Neural progenitor cell (in vitro differentiated cells): ENCODE measurements around the gene TRAK1. TPM values are rescaled to one million over a fixed set of nuclear protein-coding genes. Genes with fewer than 3 reads are reported as not detected.

Experiments
- DNase-seq: peaks from one replicate; pipeline ENCODE4 v3.0.0-alpha.2; 2016; ENCODE audit warnings: low spot score
- H2AFZ ChIP-seq: fragments of 200-600 bp; sonication (generic); replicated peaks from 2 replicates; pipeline ENCODE4 v1.6.1; 2016; ENCODE audit warnings: antibody characterized with exemption
- H3F3A ChIP-seq: fragments of 200-600 bp; sonication (generic); 2 replicates; pipeline ENCODE4 v1.6.1; 2016; ENCODE audit warnings: antibody characterized with exemption, low read depth
- H3K27ac ChIP-seq: fragments of 200-600 bp; sonication (generic); 2 replicates; pipeline ENCODE4 v1.5.1; 2016; ENCODE audit warnings: mild to moderate bottlenecking
- H3K27me3 ChIP-seq: fragments of 200-600 bp; sonication (generic); 2 replicates; pipeline ENCODE4 v1.6.1; 2016; ENCODE audit warnings: mild to moderate bottlenecking, moderate library complexity
- H3K36me3 ChIP-seq: fragments of 200-600 bp; sonication (generic); 2 replicates; pipeline ENCODE4 v1.5.1; 2016
- H3K4me1 ChIP-seq: fragments of 200-600 bp; sonication (generic); 2 replicates; pipeline ENCODE4 v1.6.1; 2016; ENCODE audit warnings: mixed run types
- H3K4me2 ChIP-seq: fragments of 200-600 bp; sonication (generic); 2 replicates; pipeline ENCODE4 v1.6.1; 2016
- H3K4me3 ChIP-seq: fragments of 200-600 bp; sonication (generic); 2 replicates; pipeline ENCODE4 v1.5.1; 2016
- H3K79me2 ChIP-seq: fragments of 200-600 bp; sonication (generic); 2 replicates; pipeline ENCODE4 v1.6.1; 2016; ENCODE audit warnings: low read depth
- H3K9ac ChIP-seq: fragments of 200-600 bp; sonication (generic); 2 replicates; pipeline ENCODE4 v1.6.1; 2016
- H3K9me3 ChIP-seq: fragments of 200-600 bp; sonication (generic); 2 replicates; pipeline ENCODE4 v1.5.1; 2016; ENCODE audit warnings: low read depth
- H4K20me1 ChIP-seq: fragments of 200-600 bp; sonication (generic); 2 replicates; pipeline ENCODE4 v1.6.1; 2016; ENCODE audit warnings: low read depth
- H3K27ac Mint-ChIP-seq: 3 replicates; pipeline ENCODE4 v1.8.0; 2021; ENCODE audit warnings: mixed read lengths
- H3K27me3 Mint-ChIP-seq: 2 replicates; pipeline ENCODE4 v1.8.0; 2022; ENCODE audit warnings: low read depth, mild to moderate bottlenecking, inconsistent platforms, moderate library complexity, mixed read lengths; ENCODE audit not compliant: insufficient read depth
- H3K36me3 Mint-ChIP-seq: 3 replicates; pipeline ENCODE4 v1.8.0; 2021; ENCODE audit warnings: mixed read lengths
- H3K4me1 Mint-ChIP-seq: 3 replicates; pipeline ENCODE4 v1.8.0; 2021; ENCODE audit warnings: mixed read lengths
- H3K4me3 Mint-ChIP-seq: 3 replicates; pipeline ENCODE4 v1.8.0; 2021; ENCODE audit warnings: mild to moderate bottlenecking, moderate library complexity, mixed read lengths
- H3K9me3 Mint-ChIP-seq: 3 replicates; pipeline ENCODE4 v1.8.0; 2020; ENCODE audit warnings: mixed read lengths
- EZH2 ChIP-seq: fragments of 200-600 bp; sonication (generic); IDR thresholded peaks from 2 replicates; pipeline ENCODE4 v1.6.1; 2017; ENCODE audit warnings: antibody characterized with exemption, mild to moderate bottlenecking, moderate library complexity
- EZH2phosphoT487 ChIP-seq: fragments of 200-600 bp; sonication (generic); IDR thresholded peaks from 2 replicates; pipeline ENCODE4 v1.6.1; 2017; ENCODE audit warnings: antibody characterized with exemption
- total RNA-seq: library from RNA; depleted of rRNA; stranded (reverse); fragments of >200 nt; gene quantifications from 2 replicates; pipeline ENCODE4 v1.2.3, GENCODE V29; 2015; ENCODE audit warnings: low replicate concordance
- TF ChIP-seq, protein P1 (sequence below): fragments of 200-600 bp; sonication (generic); IDR thresholded peaks from 2 replicates; pipeline ENCODE4 v1.5.1; 2017; ENCODE audit warnings: antibody characterized with exemption, mild to moderate bottlenecking

The TRAK1 gene
- total RNA-seq, 1 donor from 2014 or later, result 32.2 TPM

DNA sequence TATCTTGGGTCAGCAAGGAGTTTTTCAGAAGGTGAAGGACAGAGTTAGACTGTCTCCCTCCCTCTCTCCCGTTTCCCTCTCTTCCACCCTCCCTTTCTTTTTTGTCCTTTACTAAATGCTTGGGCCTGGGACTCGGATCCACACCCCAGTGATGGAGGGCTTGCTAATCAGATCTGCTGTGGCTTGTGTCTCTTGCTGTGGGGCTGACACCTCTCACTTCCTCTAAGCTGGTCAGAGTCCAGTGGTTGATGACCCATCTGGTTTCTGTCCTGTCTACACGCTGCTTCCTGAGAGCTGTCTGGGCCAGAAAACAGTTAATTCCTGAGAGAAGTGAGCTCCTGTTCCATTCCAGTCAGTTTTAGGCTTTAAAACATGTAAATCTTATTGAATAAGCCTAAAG is 849 bp downstream of the TRAK1 start:
- Histone ChIP-seq H4K20me1 (no peaks in the 10 kb centered on the region), H3K79me2 (no peaks in the 10 kb centered on the region), H2AFZ (no peak overlapping the region), H3F3A (no peaks in the 10 kb centered on the region), H3K4me2 (no peak overlapping the region), H3K4me1 (peaks cover 3% of the 10 kb centered on the region), H3K36me3 (no peaks in the 10 kb centered on the region), H3K9ac (no peak overlapping the region), H3K9me3 (no peaks in the 10 kb centered on the region), H3K27ac (no peak overlapping the region), H3K27me3 (no peaks in the 10 kb centered on the region), H3K4me3 (no peak overlapping the region)
- no peak for TF ChIP-seq EZH2
- no peak for TF ChIP-seq EZH2phosphoT487
- TF ChIP-seq, protein P1, sequence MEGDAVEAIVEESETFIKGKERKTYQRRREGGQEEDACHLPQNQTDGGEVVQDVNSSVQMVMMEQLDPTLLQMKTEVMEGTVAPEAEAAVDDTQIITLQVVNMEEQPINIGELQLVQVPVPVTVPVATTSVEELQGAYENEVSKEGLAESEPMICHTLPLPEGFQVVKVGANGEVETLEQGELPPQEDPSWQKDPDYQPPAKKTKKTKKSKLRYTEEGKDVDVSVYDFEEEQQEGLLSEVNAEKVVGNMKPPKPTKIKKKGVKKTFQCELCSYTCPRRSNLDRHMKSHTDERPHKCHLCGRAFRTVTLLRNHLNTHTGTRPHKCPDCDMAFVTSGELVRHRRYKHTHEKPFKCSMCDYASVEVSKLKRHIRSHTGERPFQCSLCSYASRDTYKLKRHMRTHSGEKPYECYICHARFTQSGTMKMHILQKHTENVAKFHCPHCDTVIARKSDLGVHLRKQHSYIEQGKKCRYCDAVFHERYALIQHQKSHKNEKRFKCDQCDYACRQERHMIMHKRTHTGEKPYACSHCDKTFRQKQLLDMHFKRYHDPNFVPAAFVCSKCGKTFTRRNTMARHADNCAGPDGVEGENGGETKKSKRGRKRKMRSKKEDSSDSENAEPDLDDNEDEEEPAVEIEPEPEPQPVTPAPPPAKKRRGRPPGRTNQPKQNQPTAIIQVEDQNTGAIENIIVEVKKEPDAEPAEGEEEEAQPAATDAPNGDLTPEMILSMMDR, result no peak
- no peak for DNase-seq
- Mint-ChIP-seq H3K36me3 (peaks cover 38% of the 10 kb centered on the region), H3K4me3 (no peak overlapping the region), H3K4me1 (peaks cover 26% of the 10 kb centered on the region), H3K27me3 (no peaks in the 10 kb centered on the region), H3K9me3 (peaks cover 9% of the 10 kb centered on the region), H3K27ac (no peak overlapping the region)

DNA sequence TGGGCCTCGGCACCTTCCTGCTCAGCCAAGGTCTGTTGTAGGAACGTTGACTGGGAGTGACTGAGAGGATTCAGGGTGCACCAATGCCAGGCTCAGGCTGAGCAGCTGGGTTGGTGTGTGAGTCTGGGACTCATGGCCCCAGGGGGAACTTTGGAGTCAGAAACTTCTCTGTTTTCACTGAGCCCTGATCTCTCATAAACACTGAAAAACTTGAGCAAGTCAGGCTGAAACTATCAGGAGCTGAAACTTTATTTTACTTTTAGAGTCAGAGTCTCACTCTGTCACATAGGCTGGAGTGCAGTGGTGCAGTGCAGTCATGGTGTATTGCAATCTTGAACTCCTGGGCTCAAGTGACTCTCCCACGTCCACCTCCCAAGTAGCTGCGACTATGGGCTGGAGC is 3.0 kb downstream of the TRAK1 start:
- peaks cover 3% of the 10 kb centered on the region for H3K4me1 ChIP-seq
- H3K9me3 Mint-ChIP-seq, result peaks cover 9% of the 10 kb centered on the region
- H3K36me3 Mint-ChIP-seq, result peaks cover 31% of the 10 kb centered on the region
- no peak for TF ChIP-seq EZH2phosphoT487
- TF ChIP-seq, protein P1, result no peak
- H3K4me1 Mint-ChIP-seq, result peaks cover 29% of the 10 kb centered on the region
- H3F3A ChIP-seq, result no peaks in the 10 kb centered on the region
- H3K27ac ChIP-seq, result no peak overlapping the region
- no peaks in the 10 kb centered on the region for H3K9me3 ChIP-seq
- H3K27ac Mint-ChIP-seq, result no peak overlapping the region
- H3K9ac ChIP-seq, result no peak overlapping the region
- H3K4me3 ChIP-seq, result no peak overlapping the region
- no peak overlapping the region for H2AFZ ChIP-seq
- H3K4me3 Mint-ChIP-seq, result no peak overlapping the region
- H3K79me2 ChIP-seq, result no peaks in the 10 kb centered on the region
- H3K36me3 ChIP-seq, result no peaks in the 10 kb centered on the region
- no peaks in the 10 kb centered on the region for H4K20me1 ChIP-seq
- DNase-seq, result no peak
- peaks cover 5% of the 10 kb centered on the region for H3K27me3 Mint-ChIP-seq
- no peaks in the 10 kb centered on the region for H3K27me3 ChIP-seq
- no peak overlapping the region for H3K4me2 ChIP-seq

DNA sequence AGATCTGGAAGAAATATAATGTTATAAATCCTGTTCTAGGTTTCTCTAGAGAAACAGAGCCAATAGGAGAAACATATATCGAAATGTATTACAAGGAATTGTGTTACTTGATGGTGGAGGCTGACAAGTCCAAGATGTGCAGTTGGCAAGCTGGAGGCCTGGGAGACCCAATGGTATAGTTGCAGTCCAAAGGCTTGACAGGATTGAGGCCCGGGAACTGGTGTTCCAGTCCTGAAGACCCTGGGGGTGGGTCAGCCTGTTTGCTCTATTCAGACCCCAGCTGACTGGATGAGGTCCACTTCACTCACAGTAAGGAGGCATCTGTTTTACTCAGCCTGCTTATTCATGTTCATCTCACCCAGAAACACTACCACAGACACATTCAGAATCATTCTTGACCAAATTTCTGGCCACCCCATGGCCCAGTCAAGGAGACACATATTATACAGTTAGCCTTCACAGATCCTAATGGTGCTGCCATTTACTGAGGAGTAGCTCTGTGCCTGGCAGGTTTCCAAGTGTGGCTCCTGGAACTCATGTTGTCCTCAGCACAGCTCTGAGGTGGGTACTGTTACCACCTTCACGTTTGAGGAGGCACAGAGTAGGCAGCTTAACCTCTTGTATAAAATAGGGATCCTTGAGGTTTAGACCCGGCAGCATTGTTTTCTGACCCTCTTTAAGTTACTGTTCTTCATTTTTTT is 3.7 kb downstream of the TRAK1 start:
- peaks cover 9% of the 10 kb centered on the region for H3K9me3 Mint-ChIP-seq
- TF ChIP-seq EZH2phosphoT487 (no peak), EZH2 (no peak)
- TF ChIP-seq, protein P1, result no peak
- H3K27me3 Mint-ChIP-seq, result peaks cover 5% of the 10 kb centered on the region
- no peak overlapping the region for H3K27ac ChIP-seq
- peaks cover 24% of the 10 kb centered on the region for H3K36me3 Mint-ChIP-seq
- no peak overlapping the region for H3K4me3 Mint-ChIP-seq
- DNase-seq, result no peak
- H3K27ac Mint-ChIP-seq, result no peak overlapping the region
- no peaks in the 10 kb centered on the region for H3K27me3 ChIP-seq
- H3K9me3 ChIP-seq, result no peaks in the 10 kb centered on the region
- peaks cover 8% of the 10 kb centered on the region for H3K4me1 ChIP-seq
- no peak overlapping the region for H3K4me2 ChIP-seq
- H2AFZ ChIP-seq, result no peak overlapping the region
- H3K36me3 ChIP-seq, result no peaks in the 10 kb centered on the region
- H3K4me1 Mint-ChIP-seq, result peaks cover 29% of the 10 kb centered on the region
- H4K20me1 ChIP-seq, result peaks cover under 1% of the 10 kb centered on the region
- no peak overlapping the region for H3K9ac ChIP-seq
- no peaks in the 10 kb centered on the region for H3K79me2 ChIP-seq
- peaks cover 5% of the 10 kb centered on the region for H3F3A ChIP-seq
- no peak overlapping the region for H3K4me3 ChIP-seq
